GM21381 (cell line): Measurements from ENCODE around the gene C16orf96.

Source experiments
- ATAC-seq: cut with Tn5 transposase; IDR thresholded peaks from one replicate; pipeline ENCODE4 v1.9.1; 2021; ENCODE audit warnings: mild to moderate bottlenecking, moderate library complexity; ENCODE audit not compliant: unreplicated experiment

Gene C16orf96

GRCh38 chr16:4641306-4641687, 85.2 kb downstream of the C16orf96 start:
- ATAC-seq: no peak

GRCh38 chr16:4641895-4642294, 85.8 kb downstream of the C16orf96 start:
- no peak for ATAC-seq

- no peak for ATAC-seq
Measured at GRCh38 chr16:4646773-4647643, 90.9 kb downstream of the C16orf96 start.

GRCh38 chr16:4647644-4647980, 91.5 kb downstream of the C16orf96 start:
- no peak for ATAC-seq

- no peak for ATAC-seq
Measured at GRCh38 chr16:4648917-4649316, 92.8 kb downstream of the C16orf96 start.

- ATAC-seq: no peak
Measured at GRCh38 chr16:4649744-4650442, 93.8 kb downstream of the C16orf96 start.
